HG03439 (cell line): ENCODE data around the gene ZNF672.

ENCODE experiments used
- ATAC-seq: cut with Tn5 transposase; IDR thresholded peaks from one replicate; pipeline ENCODE4 v1.9.1; 2021; ENCODE audit warnings: mild to moderate bottlenecking, moderate library complexity; ENCODE audit not compliant: unreplicated experiment

Gene ZNF672

DNA sequence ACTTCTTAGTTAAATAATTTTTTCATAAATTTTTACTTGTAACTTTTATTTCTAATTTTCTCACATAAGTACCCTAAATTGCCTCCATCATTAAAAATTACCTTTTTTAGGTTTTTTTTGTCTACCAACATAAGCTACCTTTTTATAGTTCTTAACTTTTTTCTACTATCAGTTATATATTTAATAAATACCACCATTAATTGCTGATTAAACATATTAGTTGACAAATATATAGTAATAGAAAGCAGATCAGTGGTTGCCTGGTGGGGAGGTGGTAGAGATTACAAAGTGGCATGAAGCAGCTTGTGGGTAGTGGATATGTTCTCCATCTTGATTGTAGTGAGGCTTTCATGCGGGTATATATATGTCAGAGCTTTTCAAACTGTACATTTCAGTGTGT, 6.2 kb upstream of the ZNF672 start:
- no peak for ATAC-seq

DNA sequence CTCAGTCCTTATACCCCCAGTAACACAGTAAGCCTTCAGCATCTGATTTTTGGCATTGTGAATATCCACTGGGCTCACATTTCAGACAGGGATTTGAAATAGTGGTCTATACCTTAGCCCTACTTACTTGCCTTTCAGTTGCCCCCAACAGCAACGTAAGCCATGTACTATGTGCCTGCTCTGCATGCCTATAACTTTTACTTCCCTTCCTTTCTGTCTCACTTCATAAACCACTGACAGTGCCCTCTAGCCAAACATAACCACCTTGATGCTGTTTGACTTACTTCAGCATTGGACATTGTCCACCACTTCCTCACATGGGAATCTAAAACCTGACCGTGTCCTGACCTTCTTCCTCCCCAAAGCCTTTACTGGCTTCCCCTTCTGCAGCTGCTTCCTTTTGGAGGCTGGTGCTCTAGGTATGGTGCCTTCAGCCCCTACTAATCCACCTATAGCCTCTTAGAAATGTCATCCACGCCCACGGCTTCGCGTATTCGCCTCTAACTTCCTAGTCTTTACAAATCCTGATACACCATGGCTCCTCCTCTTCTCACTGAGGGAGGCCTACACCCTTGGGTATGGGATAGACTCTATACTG, 3.6 kb upstream of the ZNF672 start:
- ATAC-seq: no peak

DNA sequence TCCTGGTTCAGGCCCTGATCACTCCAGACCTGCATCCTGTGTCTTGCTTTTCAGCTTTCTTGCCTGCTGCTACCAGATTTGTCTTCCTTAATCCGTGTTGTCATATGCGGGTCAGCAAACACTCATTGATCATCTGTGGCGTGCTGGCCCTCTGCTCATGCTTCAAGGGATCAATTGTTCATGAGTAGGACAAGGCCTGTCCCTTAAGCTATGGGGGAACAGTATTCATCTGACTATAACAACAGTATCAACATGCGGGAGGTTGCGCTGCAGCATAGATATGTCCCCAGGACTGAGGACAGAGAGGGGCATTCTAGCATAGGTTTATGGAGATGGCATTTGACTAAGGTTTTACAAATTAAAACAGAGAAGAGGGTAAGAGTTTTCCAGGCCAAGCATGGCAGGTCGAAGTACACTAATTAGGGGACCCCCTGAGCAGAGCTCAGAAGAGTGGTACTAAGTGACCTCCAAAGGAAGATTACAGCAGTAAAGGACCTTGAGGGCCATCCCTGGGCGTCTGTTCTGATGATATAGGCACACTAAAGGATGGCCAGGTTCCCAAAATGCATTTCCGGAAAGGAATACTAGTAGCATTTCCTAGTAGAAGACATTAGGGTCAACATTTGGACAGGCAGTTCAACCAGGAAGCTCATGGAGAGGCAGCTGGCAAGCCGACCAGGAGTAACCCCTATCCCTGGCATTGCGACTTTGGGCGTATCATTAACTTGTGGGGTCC, 811 bp upstream of the ZNF672 start:
- no peak for ATAC-seq

DNA sequence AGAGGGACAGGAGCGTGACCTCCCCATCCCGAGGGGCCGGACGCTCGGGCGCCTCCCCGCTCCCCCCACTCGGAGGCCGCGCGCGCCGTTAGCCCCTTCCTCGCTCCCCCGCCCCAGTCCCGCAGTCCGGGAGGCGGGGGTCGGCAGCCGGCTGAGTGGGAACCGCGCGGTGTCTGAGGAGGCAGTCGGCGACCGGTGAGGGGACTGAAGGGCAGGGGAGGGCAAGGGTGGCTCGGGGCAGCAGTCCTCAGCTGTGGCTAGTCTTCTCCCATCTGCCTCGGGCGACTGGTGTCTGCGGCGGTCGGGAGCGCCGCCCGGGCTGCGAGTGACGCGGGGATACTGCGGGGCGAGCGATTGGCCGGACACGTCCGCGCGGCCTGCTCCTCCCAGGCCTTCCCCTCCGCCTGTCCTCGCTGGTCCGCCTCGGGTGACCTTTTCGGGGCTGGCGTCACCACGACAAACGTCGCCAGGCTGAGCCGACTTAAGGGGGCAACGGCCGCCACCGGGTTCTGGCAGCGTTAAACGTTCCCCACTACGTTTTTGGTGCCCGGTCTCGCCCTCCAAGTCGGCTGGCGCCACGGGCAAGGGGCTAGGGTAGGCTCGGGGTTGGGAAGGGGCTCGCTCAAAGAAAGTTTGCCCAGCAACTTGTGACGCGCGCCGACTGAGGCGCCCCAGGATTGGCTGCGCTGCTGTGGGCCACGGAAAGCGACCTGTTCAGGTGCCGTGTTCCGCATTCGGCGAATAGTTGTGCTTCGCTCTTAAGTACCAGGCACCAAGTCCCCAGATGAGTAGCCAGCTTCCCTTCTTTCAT, 538 bp downstream of the ZNF672 start:
- peak; percentile 62 for ATAC-seq

DNA sequence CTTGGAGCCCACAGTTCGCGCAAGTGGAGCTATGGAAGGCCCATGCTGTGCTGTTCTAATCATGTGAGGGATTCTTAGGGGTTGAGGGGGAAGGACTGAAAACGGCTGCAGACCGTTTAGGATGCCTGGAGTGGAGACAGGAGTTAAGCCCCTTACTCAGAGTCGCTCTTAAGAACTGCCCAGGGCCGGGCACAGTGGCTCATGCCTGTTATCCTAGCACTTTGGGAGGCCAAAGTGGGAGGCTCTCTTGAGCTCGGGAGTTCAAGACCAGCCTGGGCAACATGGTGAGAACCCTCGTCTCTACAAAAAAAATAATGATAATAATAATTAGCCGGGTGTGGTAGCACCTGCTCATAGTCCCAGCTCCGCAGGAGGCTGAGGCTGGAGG, 1.1 kb downstream of the ZNF672 start:
- no peak for ATAC-seq

DNA sequence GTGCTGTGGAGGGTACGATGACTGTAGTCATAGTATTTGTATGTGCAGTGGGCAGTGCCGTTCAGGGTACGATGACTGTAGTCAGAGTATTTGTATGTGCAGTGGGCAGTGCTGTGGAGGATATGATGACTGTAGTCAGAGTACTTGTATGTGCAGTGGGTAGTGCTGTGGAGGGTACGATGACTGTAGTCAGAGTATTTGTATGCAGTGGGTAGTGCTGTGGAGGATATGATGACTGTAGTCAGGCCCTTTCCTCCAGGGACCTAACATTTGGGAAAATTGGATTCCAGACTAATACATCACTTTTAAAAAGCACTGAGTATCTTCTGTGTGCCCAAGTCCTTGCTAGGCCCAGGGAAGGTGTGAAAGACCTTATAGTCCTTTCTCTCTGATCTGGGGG, 2.9 kb downstream of the ZNF672 start:
- ATAC-seq: no peak

DNA sequence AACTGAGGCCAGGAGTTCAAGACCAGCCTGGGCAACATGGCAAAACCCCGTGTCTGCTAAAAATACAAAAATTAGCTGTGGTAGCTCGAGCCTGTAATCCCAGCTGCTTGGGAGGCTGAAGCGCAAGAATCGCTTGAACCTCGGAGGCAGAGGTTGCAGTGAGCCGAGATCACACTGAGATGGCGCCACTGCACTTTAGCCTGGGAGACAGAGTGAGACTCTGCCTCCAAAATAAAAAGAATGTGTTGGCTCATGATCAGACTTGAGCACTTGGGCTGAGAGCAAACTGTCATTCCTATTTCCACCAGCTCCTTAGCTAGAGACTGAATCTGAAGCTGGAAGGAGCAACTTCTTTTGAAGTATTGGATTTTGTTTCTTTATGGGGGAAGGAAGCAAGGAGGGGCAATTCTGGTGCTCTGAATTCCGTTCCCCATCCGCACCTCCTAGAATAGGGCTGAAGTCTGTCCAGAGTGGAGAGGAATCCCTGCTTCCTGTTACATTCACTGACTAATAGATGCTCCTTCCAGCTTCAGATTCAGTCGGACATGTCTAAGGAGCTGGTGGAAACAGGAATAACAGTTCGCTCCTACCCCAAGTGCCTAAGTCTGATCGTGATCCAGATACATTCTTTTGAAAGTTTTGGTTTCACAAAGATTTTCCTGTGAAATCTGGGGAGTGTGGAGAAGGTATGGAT, 3.8 kb downstream of the ZNF672 start:
- no peak for ATAC-seq

DNA sequence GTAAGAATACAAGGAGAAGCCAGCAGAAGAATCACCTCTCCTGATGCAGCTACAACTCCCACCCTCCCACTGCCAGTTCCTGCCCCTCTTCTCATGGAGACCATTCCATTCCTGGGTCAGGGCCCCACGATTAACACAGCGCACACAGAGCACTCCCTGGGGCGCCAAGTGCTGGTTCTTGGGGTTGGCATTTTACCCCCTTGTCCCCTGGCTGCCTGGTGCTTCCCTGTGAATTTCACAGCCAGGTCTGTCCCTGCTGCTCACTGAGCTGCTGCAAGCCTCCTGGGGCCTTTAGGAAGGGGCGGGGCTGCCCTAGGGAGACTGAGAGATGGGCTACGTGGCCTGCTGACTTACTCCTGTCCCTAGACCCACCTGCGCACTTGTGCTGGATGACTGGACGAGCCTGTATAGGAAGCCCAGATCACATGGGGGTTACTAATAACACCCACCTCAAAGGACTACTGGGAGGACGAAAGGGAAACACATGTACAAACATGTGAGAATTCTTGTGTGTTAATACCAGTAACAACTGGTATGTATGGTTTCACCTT, 4.8 kb downstream of the ZNF672 start:
- ATAC-seq: peak; percentile 35

DNA sequence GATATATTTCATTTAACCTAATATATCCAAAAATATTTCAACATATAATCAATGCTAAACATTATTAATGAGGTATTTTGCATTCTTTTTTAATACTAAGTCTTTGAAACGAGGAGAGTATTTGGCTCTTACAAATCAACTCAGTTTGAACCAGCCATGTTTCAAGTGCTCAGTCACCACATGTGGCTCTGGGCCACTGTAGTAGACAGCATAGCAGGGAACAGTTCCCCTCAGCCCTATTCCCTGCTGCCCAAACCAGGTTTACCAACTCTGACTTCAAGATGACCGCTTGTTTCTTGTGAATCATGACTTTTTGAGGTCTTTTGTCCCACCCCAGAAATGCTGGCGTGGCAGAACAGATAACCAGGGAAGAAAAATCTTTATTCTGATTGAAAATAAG, 5.7 kb downstream of the ZNF672 start:
- ATAC-seq: no peak

DNA sequence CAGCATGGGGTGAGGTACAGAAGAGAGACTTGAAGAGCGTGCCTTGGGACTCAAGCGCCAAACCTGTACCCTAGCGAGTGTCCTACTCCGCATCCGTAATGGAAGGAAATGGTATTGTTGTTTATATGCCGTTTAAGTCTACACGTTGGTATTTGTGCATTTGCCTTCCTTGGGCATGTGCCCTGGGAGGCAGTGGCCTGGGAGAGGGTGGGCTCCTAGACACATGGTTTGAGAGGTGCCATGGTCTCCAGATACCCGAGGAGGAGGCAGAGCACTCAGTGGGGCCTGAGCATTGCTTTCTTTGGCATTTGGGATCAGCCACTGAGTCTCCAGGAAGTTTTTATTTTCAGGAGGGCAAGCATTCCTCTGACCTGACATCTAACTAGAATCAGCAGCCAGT, 6.5 kb downstream of the ZNF672 start:
- ATAC-seq: no peak

DNA sequence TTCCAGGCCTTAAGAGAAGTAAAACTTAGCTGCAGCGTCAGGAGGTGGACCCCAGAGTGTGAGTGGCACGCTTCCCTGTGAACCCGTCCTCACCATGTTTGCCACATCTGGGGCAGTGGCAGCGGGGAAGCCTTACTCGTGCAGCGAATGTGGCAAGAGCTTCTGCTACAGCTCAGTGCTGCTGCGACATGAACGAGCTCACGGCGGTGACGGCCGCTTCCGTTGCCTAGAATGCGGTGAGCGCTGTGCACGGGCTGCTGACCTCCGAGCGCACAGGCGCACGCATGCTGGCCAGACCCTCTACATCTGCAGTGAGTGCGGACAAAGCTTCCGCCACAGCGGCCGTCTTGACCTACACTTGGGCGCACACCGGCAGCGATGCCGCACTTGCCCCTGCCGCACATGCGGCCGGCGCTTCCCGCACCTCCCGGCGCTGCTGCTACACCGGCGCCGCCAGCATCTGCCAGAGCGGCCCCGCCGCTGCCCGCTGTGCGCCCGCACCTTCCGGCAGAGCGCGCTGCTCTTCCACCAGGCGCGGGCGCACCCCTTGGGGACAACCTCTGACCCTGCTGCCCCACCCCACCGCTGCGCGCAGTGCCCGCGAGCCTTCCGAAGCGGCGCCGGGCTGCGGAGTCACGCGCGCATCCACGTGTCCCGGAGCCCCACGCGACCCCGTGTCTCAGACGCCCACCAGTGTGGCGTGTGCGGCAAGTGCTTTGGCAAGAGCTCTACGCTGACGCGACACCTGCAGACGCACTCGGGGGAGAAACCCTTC, 9.3 kb downstream of the ZNF672 start:
- no peak for ATAC-seq

DNA sequence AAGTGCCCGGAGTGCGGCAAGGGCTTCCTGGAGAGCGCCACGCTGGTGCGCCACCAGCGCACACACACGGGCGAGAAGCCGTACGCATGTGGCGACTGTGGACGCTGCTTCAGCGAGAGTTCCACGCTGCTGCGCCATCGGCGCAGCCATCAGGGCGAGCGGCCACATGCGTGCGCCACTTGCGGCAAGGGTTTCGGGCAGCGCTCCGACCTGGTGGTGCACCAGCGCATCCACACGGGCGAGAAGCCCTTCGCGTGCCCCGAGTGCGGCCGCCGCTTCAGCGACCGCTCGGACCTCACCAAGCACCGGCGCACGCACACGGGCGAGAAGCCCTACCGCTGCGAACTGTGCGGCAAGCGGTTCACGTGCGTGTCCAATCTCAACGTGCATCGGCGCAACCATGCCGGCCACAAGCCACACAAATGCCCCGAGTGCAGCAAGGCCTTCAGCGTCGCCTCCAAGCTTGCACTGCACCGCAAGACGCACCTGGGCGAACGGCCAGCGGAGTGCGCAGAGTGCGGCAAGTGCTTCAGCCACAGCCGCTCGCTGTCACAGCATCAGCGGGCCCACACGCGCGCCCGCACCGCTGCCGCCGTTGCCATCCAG, 10.0 kb downstream of the ZNF672 start:
- ATAC-seq: no peak

DNA sequence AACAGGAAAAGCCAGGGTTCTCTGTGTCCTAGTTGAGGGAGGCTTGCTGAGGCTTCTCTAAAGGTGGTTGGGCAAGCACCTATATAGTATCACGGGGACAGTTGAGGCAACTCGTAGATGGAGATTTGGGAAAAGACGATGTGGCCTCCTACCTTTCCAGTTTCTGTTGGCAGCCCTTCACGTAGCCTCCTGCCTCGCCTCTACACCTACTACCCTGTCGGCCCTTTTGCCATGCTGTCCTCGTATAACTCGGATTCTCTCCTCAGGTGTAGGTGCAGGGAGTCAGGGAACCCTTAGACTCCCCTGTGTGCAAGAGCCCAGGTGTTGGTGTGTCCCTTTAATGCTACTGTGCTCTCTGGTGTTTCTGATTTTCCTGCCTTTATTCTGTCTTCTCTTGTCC, 10.6 kb downstream of the ZNF672 start:
- ATAC-seq: no peak

DNA sequence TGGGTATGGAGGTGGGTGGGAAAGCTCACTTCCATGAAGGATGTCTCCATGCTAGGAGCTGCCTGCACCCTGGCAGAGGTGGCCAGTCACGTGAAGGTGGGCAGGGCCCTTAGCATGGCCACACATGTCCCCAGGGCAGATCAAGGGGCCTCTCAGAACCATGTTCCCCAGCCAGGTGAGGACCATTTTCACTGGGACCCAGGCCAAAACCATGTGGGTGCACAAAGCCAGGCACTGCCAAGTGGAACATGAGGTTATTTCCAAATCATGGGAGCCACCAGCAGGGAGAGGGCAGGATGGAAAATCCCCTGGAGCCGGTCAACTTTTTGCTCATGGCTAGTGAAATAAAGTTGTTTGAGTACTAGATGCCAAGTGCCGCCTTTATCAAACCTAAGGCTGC, 11.1 kb downstream of the ZNF672 start:
- ATAC-seq: no peak

DNA sequence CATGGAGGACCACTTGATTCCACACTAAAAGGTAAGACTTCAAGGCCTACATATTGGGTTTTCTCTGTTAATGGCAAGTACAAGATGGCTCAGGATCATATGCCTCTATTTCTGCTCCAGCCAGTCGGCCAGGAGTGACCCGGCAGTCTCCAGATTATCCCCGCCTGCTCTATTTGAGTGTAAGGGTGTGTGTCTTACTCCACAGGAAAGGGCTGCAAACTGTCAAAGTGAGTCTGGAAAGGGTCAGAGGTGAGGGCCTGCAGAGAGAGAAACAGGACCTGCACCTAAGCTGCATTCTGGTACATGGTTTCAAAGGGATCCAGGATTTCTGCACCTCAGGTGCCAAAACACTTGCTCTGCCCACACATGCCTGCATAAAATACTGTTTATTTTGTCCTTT, 11.6 kb downstream of the ZNF672 start:
- ATAC-seq: no peak

DNA sequence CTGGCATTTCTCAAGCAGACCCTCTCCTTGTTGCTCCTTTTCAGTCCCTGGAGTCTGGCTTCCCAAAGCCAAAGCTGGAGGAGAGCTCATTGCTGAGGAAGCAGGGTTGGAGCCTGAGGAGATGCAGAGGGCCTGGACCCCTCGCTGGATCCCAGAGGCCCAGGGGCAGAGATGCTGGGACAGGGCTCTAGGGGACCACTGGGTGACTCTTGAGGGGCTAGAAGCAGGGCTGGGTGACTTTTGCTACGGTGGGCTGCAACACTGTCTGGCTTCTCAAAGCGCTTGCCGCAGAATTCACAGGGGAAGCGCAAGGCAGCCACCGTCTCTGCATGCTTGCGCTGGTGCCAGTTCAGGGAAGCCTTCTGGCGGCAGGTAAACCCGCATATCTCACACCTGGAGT, 12.1 kb downstream of the ZNF672 start:
- ATAC-seq: no peak

DNA sequence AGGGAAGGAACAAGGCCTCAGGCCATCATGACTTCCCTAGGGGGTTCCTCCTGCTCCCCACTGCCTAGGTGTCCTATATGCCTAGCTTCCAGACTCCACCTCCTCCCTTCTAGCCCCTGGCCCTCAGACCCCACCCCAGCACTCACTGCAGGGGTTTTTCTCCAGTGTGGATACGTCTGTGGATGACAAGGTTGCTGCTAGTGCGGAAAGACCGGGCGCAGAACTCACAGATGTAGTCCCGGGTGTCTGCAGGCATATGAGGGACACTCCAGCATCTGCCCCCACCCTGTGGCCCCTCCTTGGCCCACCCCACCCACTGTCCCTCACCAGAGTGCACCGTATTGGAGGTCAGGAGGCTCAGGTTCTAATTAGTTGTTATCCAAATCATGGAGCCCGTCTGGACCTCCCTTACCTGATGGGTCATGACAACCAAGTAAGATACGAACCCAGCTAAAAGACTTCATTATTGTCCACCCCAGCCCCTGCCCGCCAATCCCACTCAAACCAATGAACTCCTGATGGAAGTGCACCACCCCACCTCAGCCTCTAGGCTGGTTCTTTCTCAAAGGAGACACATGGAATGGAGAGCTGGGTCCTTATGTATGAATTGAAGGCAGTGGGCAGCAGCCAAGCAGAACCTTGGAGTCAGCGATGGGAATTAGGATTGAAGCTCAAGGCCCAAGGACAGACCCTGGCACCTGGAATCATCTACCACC, 12.7 kb downstream of the ZNF672 start:
- no peak for ATAC-seq

DNA sequence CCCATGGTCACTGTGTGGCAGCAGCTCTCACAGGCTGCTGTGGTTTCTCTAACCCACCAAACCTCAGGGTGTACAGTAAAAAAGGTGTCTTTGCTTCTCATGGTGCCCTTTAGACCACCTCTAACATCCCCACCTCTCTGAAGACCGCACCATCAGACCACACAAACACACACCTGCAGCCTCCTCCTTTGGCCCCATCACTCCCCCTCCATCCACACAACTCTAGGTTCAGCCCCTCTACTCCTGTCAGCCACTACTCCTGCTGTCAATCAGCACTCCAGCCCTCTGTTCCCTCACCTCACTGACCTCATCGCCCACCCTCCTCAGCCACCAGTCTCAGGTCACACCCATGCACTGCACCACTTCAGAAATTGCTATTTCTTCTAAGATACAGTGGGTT, 13.4 kb downstream of the ZNF672 start:
- ATAC-seq: no peak
